Measurements from ENCODE around the gene ST3GAL2. TPM values are rescaled to one million over a fixed set of nuclear protein-coding genes. Genes with fewer than 3 reads are reported as not detected.

The ST3GAL2 gene
- total and polyA plus RNA-seq, 2 donors (not counting 1 experiment from before 2014, with no cell fraction given), result 18.2 to 71.3 TPM

DNA sequence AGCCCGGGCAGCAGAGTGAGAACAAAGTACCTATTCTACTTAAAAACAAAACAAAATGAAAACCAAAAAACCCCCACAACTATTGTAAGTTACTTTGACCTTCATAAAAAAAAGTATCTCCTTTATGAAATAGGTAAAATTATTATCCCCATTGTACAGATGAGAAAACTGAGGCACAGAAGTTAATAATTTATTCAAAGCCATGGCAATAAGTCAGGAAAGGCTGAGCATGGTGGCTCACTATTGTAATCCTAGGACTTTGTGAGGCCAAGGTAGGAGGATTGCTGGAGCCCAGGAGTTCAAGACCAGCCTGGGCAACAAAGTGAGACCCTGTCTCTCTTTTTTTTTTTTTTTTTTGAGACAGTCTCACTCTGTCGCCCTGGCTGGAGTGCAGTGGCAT, 46.0 kb upstream of the ST3GAL2 start:
- Mint-ChIP-seq H3K9me3 (ENCODE audit: insufficient read depth) (no peaks in the 10 kb centered on the region), H3K27ac (no peak overlapping the region), H3K4me3 (no peak overlapping the region), H3K4me1 (no peaks in the 10 kb centered on the region), H3K27me3 (no peaks in the 10 kb centered on the region)
- Histone ChIP-seq H3K4me3 (ENCODE audit: control extremely low read depth in 1 of 5, extremely low read depth in 1 of 5, insufficient read depth in 1 of 5, low read depth in 2 of 5, low read length in 4 of 5) (no peak overlapping the region), H3K79me2 (ENCODE audit: control insufficient read depth, insufficient read depth, low read length) (no peaks in the 10 kb centered on the region), H2AFZ (ENCODE audit: insufficient read depth, low read depth, low read length, poor library complexity, severe bottlenecking) (no peak overlapping the region), H3K9me3 (ENCODE audit: control extremely low read depth in 1 of 3, control insufficient read depth in 2 of 3, insufficient read depth in 1 of 3, low read length in 2 of 3) (no peaks in the 10 kb centered on the region), H3K4me1 (ENCODE audit: control insufficient read depth in 2 of 2, insufficient read depth in 2 of 2, low read length in 2 of 2) (no peaks in the 10 kb centered on the region), H3K36me3 (replicated peaks in 1 of 2; ENCODE audit: control extremely low read depth in 1 of 2, control insufficient read depth in 1 of 2, extremely low read depth in 1 of 2, insufficient read depth in 2 of 2, low read length in 1 of 2) (peaks cover 12 to 49% of the 10 kb centered on the region in 2 experiments), H3K27ac (ENCODE audit: low read length in 2 of 2) (no peak overlapping the region), H3K4me2 (replicated peaks; ENCODE audit: low read depth, low read length, poor library complexity, severe bottlenecking) (no peak overlapping the region), H4K20me1 (ENCODE audit: control insufficient read depth, insufficient read depth, low read length, poor library complexity, severe bottlenecking) (no peaks in the 10 kb centered on the region), H3K27me3 (replicated peaks in 1 of 4; ENCODE audit: control extremely low read depth in 1 of 4, control insufficient read depth in 3 of 4, insufficient read depth in 4 of 4, low read length in 3 of 4) (no peaks in the 10 kb centered on the region), H3K9ac (ENCODE audit: low read length) (no peak overlapping the region)
- ChIA-PET POLR2A (interaction anchor here (0.7 kb wide), 1 partner anchor 105 kb away, joined by 3 read pairs; no protein-coding TSS in a partner anchor), CTCF (interaction anchor here (0.8 to 1.5 kb wide), 2 partner anchors 10 to 89 kb away, joined by 3 to 4 read pairs; no protein-coding TSS in a partner anchor)
- intact Hi-C loops (cut with micrococcal nuclease), result no loop called here
- TF ChIP-seq EZH2 (IDR thresholded peaks at IDR 0.05; ENCODE audit: borderline replicate concordance, insufficient read depth, low read depth, low read length, poor library complexity, severe bottlenecking) (no peak), CTCF (IDR thresholded peaks at IDR 0.05) (no peak)
- no peak for DNase-seq
- WGBS (ENCODE audit: insufficient coverage), result no CpG with 5 or more reads among the region's 2 CpGs
- no peak for ATAC-seq (ENCODE audit: low read depth)

DNA sequence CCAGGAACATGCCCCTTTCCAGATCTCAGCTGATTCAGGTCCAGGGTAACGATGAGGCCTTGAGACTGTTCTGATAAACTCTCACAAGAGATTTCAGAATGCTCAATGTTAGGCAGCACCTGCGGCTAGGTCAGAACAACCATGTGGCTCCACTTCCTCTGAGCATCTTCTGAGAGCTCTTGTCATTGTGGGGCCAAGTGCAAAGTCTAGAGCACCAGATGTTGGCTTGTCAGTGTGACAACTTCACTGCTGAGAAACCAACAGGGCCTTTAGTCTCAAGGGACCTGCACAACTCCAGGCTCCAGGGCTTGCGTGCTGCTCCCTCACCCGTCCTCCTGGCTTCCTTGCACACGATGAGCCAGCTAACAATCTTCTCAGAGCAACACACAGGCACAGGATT, 44.5 kb upstream of the ST3GAL2 start:
- ATAC-seq (ENCODE audit: low read depth), result no peak
- no peak overlapping the region for H3K9ac ChIP-seq (ENCODE audit: low read length)
- H3K4me3 Mint-ChIP-seq, result no peak overlapping the region

More for the DNA sequence above, 44.5 kb upstream of the ST3GAL2 start:
- Histone ChIP-seq H3K27me3 (replicated peaks in 1 of 4; ENCODE audit: control extremely low read depth in 1 of 4, control insufficient read depth in 3 of 4, insufficient read depth in 4 of 4, low read length in 3 of 4) (no peaks in the 10 kb centered on the region), H3K9me3 (ENCODE audit: control extremely low read depth in 1 of 3, control insufficient read depth in 2 of 3, insufficient read depth in 1 of 3, low read length in 2 of 3) (no peaks in the 10 kb centered on the region), H3K36me3 (replicated peaks in 1 of 2; ENCODE audit: control extremely low read depth in 1 of 2, control insufficient read depth in 1 of 2, extremely low read depth in 1 of 2, insufficient read depth in 2 of 2, low read length in 1 of 2) (peaks cover 10 to 57% of the 10 kb centered on the region in 2 experiments), H3K4me1 (ENCODE audit: control insufficient read depth in 2 of 2, insufficient read depth in 2 of 2, low read length in 2 of 2) (no peaks in the 10 kb centered on the region), H3K4me3 (ENCODE audit: control extremely low read depth in 1 of 5, extremely low read depth in 1 of 5, insufficient read depth in 1 of 5, low read depth in 2 of 5, low read length in 4 of 5) (no peak overlapping the region), H4K20me1 (ENCODE audit: control insufficient read depth, insufficient read depth, low read length, poor library complexity, severe bottlenecking) (no peaks in the 10 kb centered on the region), H2AFZ (ENCODE audit: insufficient read depth, low read depth, low read length, poor library complexity, severe bottlenecking) (no peak overlapping the region), H3K27ac (ENCODE audit: low read length in 2 of 2) (no peak overlapping the region), H3K4me2 (replicated peaks; ENCODE audit: low read depth, low read length, poor library complexity, severe bottlenecking) (no peak overlapping the region), H3K79me2 (ENCODE audit: control insufficient read depth, insufficient read depth, low read length) (no peaks in the 10 kb centered on the region)
- POLR2A ChIA-PET, result no interaction called here
- H3K4me1 Mint-ChIP-seq, result no peaks in the 10 kb centered on the region
- TF ChIP-seq CTCF (IDR thresholded peaks at IDR 0.05) (no peak), EZH2 (IDR thresholded peaks at IDR 0.05; ENCODE audit: borderline replicate concordance, insufficient read depth, low read depth, low read length, poor library complexity, severe bottlenecking) (no peak)
- 61% methylated on average over 5 of the region's 5 CpGs for WGBS (ENCODE audit: insufficient coverage)
- no peaks in the 10 kb centered on the region for H3K9me3 Mint-ChIP-seq (ENCODE audit: insufficient read depth)
- CTCF ChIA-PET, result interaction anchor here (1.2 to 1.5 kb wide), 2 partner anchors 9 to 89 kb away, joined by 3 to 4 read pairs; no protein-coding TSS in a partner anchor
- H3K27ac Mint-ChIP-seq, result no peak overlapping the region
- DNase-seq, result no peak
- no peaks in the 10 kb centered on the region for H3K27me3 Mint-ChIP-seq
- intact Hi-C loops (cut with micrococcal nuclease), result no loop called here

Data from B cell (primary cell).